Suprapubic skin (tissue), 3 donors: ENCODE data around the gene PAPSS2.

Experiments
- EP300 ChIP-seq: sonication (generic); formaldehyde crosslinking; IDR thresholded peaks from one replicate; pipeline ENCODE4 v1.6.1; 2017; ENCODE audit warnings: antibody characterized with exemption
- TF ChIP-seq, protein P1 (sequence below), 2 donors: fragments of 200-600 bp in 1 of 2; fragments of 450-650 bp in 1 of 2; sonication (generic) in 1 of 2; IDR thresholded peaks; one replicate each; pipeline ENCODE4 v1.5.1; 2016 to 2019; ENCODE audit warnings: antibody characterized with exemption in 2 of 2, mild to moderate bottlenecking in 1 of 2, moderate library complexity in 1 of 2

DNA sequence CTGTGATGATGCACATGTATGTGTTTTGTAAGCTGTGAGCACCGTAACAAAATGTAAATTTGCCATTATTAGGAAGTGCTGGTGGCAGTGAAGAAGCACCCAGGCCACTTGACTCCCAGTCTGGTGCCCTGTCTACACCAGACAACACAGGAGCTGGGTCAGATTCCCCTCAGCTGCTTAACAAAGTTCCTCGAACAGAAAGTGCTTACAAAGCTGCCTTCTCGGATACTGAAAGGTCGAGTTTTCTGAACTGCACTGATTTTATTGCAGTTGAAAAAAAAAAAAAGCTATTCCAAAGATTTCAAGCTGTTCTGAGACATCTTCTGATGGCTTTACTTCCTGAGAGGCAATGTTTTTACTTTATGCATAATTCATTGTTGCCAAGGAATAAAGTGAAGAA lies 87.2 kb downstream of the PAPSS2 start:
- TF ChIP-seq, protein P1, sequence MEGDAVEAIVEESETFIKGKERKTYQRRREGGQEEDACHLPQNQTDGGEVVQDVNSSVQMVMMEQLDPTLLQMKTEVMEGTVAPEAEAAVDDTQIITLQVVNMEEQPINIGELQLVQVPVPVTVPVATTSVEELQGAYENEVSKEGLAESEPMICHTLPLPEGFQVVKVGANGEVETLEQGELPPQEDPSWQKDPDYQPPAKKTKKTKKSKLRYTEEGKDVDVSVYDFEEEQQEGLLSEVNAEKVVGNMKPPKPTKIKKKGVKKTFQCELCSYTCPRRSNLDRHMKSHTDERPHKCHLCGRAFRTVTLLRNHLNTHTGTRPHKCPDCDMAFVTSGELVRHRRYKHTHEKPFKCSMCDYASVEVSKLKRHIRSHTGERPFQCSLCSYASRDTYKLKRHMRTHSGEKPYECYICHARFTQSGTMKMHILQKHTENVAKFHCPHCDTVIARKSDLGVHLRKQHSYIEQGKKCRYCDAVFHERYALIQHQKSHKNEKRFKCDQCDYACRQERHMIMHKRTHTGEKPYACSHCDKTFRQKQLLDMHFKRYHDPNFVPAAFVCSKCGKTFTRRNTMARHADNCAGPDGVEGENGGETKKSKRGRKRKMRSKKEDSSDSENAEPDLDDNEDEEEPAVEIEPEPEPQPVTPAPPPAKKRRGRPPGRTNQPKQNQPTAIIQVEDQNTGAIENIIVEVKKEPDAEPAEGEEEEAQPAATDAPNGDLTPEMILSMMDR (IDR thresholded peaks at IDR 0.05), result no peak
- TF ChIP-seq EP300, result no peak
